IMR-90 (cell line): ENCODE results near the gene SNAPC4. TPM values are rescaled to one million over a fixed set of nuclear protein-coding genes. Genes with fewer than 3 reads are reported as not detected.

ENCODE experiments used
- ATAC-seq: fragments of 200-7000 bp; cut with Tn5 transposase; 2 replicates; pipeline ENCODE4 v1.9.1; 2020; ENCODE audit warnings: low read depth, mild to moderate bottlenecking, moderate library complexity
- BruUV-seq: library from RNA; stranded (reverse); fragments of 400-500 nt; replicated peaks from 2 replicates; lab custom pipeline; 2021; lab: Mats Ljungman, UMichigan
- CTCF ChIA-PET: fragments of 300-600 bp; formaldehyde crosslinking; extraction: SDS; loops from one replicate; lab custom pipeline; 2021; ENCODE audit warnings: antibody characterized with exemption; lab: Yijun Ruan, JAX
- POLR2A ChIA-PET: fragments of 300-600 bp; sonication (Branson Sonifier 250); formaldehyde crosslinking; loops from one replicate; lab custom pipeline; 2022; ENCODE audit warnings: antibody characterized with exemption; ENCODE audit not compliant: unreplicated experiment; lab: Charles Lee
- DNase-seq: peaks from one replicate; pipeline ENCODE4 v3.0.0; 2013
- H2AFZ ChIP-seq: replicated peaks from 2 replicates; pipeline ENCODE3; 2013; ENCODE audit warnings: low read length, mild to moderate bottlenecking; ENCODE audit not compliant: poor library complexity
- H2AK5ac ChIP-seq: 2 replicates; pipeline ENCODE4 v1.6.1; 2013; ENCODE audit warnings: low read depth, low read length, inconsistent platforms
- H2AK9ac ChIP-seq: replicated peaks from 2 replicates; pipeline ENCODE3; 2013; ENCODE audit warnings: mild to moderate bottlenecking, low read depth, low read length, moderate library complexity; ENCODE audit not compliant: poor library complexity
- H2BK120ac ChIP-seq: 2 replicates; pipeline ENCODE4 v1.6.1; 2013; ENCODE audit warnings: low read depth, low read length, inconsistent platforms
- H2BK15ac ChIP-seq: 3 replicates; pipeline ENCODE4 v1.6.1; 2013; ENCODE audit warnings: low read depth, low read length, inconsistent platforms
- H2BK20ac ChIP-seq: 2 replicates; pipeline ENCODE4 v1.6.1; 2013; ENCODE audit warnings: low read depth, mild to moderate bottlenecking, inconsistent platforms, low read length, moderate library complexity
- H2BK5ac ChIP-seq: 2 replicates; pipeline ENCODE4 v1.6.1; 2013; ENCODE audit warnings: mild to moderate bottlenecking, low read depth, low read length, inconsistent platforms; ENCODE audit not compliant: poor library complexity, severe bottlenecking
- H3K14ac ChIP-seq: replicated peaks from 2 replicates; pipeline ENCODE4 v1.6.1; 2013; ENCODE audit warnings: low read depth, low read length, inconsistent platforms
- H3K18ac ChIP-seq: 2 replicates; pipeline ENCODE4 v1.6.1; 2013; ENCODE audit warnings: low read depth, low read length, control low read depth
- H3K23ac ChIP-seq: 2 replicates; pipeline ENCODE4 v1.6.1; 2013; ENCODE audit warnings: low read depth, low read length, inconsistent platforms
- H3K27ac ChIP-seq: 2 replicates; pipeline ENCODE4 v1.5.1; 2013; ENCODE audit warnings: mild to moderate bottlenecking, control low read depth, low read length; ENCODE audit not compliant: insufficient read depth
- H3K27me3 ChIP-seq: 2 replicates; pipeline ENCODE4 v1.6.1; 2013; ENCODE audit warnings: low read length; ENCODE audit not compliant: control insufficient read depth, insufficient read depth
- H3K36me3 ChIP-seq: 2 replicates; pipeline ENCODE4 v1.6.1; 2013; ENCODE audit warnings: low read length, mixed read lengths; ENCODE audit not compliant: control insufficient read depth, insufficient read depth
- H3K4ac ChIP-seq: 2 replicates; pipeline ENCODE4 v1.6.1; 2013; ENCODE audit warnings: low read depth, low read length, inconsistent platforms
- H3K4me1 ChIP-seq: 2 replicates; pipeline ENCODE4 v1.6.1; 2013; ENCODE audit warnings: low read length, mixed read lengths; ENCODE audit not compliant: control insufficient read depth, insufficient read depth
- H3K4me2 ChIP-seq: 2 replicates; pipeline ENCODE4 v1.6.1; 2013; ENCODE audit warnings: low read depth, mild to moderate bottlenecking, control low read depth, low read length, moderate library complexity
- H3K4me3 ChIP-seq: 2 replicates; pipeline ENCODE4 v1.5.1; 2013; ENCODE audit warnings: low read depth, mild to moderate bottlenecking, control low read depth, low read length, moderate library complexity; ENCODE audit not compliant: insufficient read depth
- H3K56ac ChIP-seq: 2 replicates; pipeline ENCODE4 v1.6.1; 2013; ENCODE audit warnings: low read length, inconsistent platforms; ENCODE audit not compliant: insufficient read depth; ENCODE audit errors: extremely low read depth
- H3K79me1 ChIP-seq, 2 experiments: 2 replicates each; pipeline ENCODE4 v1.6.1; 2013; ENCODE audit warnings: low read length in 2 of 2, inconsistent platforms in 1 of 2, low read depth in 1 of 2
- H3K9ac ChIP-seq: 2 replicates; pipeline ENCODE4 v1.6.1; 2013; ENCODE audit warnings: low read depth, low read length, control low read depth
- H3K9me1 ChIP-seq: 2 replicates; pipeline ENCODE4 v1.6.1; 2013; ENCODE audit warnings: low read length, inconsistent platforms; ENCODE audit not compliant: insufficient read depth
- H3K9me3 ChIP-seq: 2 replicates; pipeline ENCODE4 v1.6.1; 2013; ENCODE audit warnings: low read length; ENCODE audit not compliant: control insufficient read depth, insufficient read depth
- H4K20me1 ChIP-seq: 2 replicates; pipeline ENCODE4 v1.6.1; 2013; ENCODE audit warnings: low read length, inconsistent platforms; ENCODE audit not compliant: insufficient read depth
- H4K5ac ChIP-seq: 2 replicates; pipeline ENCODE4 v1.6.1; 2013; ENCODE audit warnings: mild to moderate bottlenecking, low read depth, low read length, control low read depth
- H4K8ac ChIP-seq, 2 experiments: 2 replicates each; pipeline ENCODE4 v1.6.1; 2013; ENCODE audit warnings: low read depth in 2 of 2, low read length in 2 of 2, control low read depth in 1 of 2, inconsistent platforms in 1 of 2
- H4K91ac ChIP-seq: 2 replicates; pipeline ENCODE4 v1.6.1; 2013; ENCODE audit warnings: low read depth, low read length, inconsistent platforms; ENCODE audit not compliant: insufficient read depth
- BHLHE40 ChIP-seq: fragments of 150-350 bp; IDR thresholded peaks from 2 replicates; pipeline ENCODE4 v1.6.1; 2016; ENCODE audit warnings: mild to moderate bottlenecking, low read depth, low read length
- FOS ChIP-seq: fragments of 150-350 bp; IDR thresholded peaks from 2 replicates; pipeline ENCODE4 v1.6.1; 2016; ENCODE audit warnings: low read depth, low read length
- MAFK ChIP-seq: IDR thresholded peaks from 2 replicates; pipeline ENCODE4 v1.6.1; 2012; ENCODE audit warnings: low read depth, low read length, improper control_type of control experiment
- MAZ ChIP-seq: IDR thresholded peaks from 2 replicates; pipeline ENCODE4 v1.6.1; 2012; ENCODE audit warnings: low read depth, mild to moderate bottlenecking, low read length, improper control_type of control experiment, moderate library complexity, borderline replicate concordance
- MXI1 ChIP-seq: IDR thresholded peaks from 2 replicates; pipeline ENCODE4 v1.6.1; 2012; ENCODE audit warnings: low read depth, mild to moderate bottlenecking, low read length, moderate library complexity, borderline replicate concordance
- POLR2A ChIP-seq: IDR thresholded peaks from 2 replicates; pipeline ENCODE4 v1.6.1; 2012; ENCODE audit warnings: mild to moderate bottlenecking, low read depth, low read length
- RCOR1 ChIP-seq: IDR thresholded peaks from 2 replicates; pipeline ENCODE4 v1.6.1; 2012; ENCODE audit warnings: mild to moderate bottlenecking, low read length, improper control_type of control experiment; ENCODE audit not compliant: insufficient replicate concordance
- RFX5 ChIP-seq: IDR thresholded peaks from 2 replicates; pipeline ENCODE4 v1.8.0; 2012; ENCODE audit warnings: low read depth, mild to moderate bottlenecking, low read length, moderate library complexity
- SMC3 ChIP-seq: fragments of 150-350 bp; IDR thresholded peaks from 2 replicates; pipeline ENCODE4 v1.6.1; 2016; ENCODE audit warnings: low read depth, mild to moderate bottlenecking, antibody characterized with exemption, low read length, moderate library complexity
- WGBS, 2 experiments: methylation state at CpG; one replicate each; pipeline versions ENCODE4 v1.1.5 to v1.1.7; 2013; ENCODE audit warnings: missing lambda C conversion rate in 2 of 2; ENCODE audit not compliant: insufficient read length in 1 of 2; ENCODE audit errors: extremely low coverage in 2 of 2; 5-methylcytosine and 5-hydroxymethylcytosine counted together
- dilution Hi-C: fragments of 300-500 bp; cut with HindIII; formaldehyde crosslinking; loops from one replicate; pipeline ENCODE4 v1.14.3; 2018; ENCODE audit warnings: low sequenced_read_pairs; ENCODE audit not compliant: unreplicated experiment
- in situ Hi-C: fragments of 300-500 bp; cut with MboI; formaldehyde crosslinking; loops from 3 replicates; pipeline ENCODE4 v1.14.3; 2019; ENCODE audit warnings: low sequenced_read_pairs, inconsistent platforms, mixed read lengths
- intact Hi-C: fragments of 100-400 bp; cut with micrococcal nuclease; formaldehyde crosslinking; loops from 2 replicates; pipeline ENCODE4 v1.10.0; 2022
- polyA plus RNA-seq, 3 experiments: library from polyadenylated mRNA; depleted of rRNA; stranded (reverse); fragments of >200 nt; gene quantifications; 2 replicates each; pipeline ENCODE4 v1.2.3, GENCODE V29; 2012; ENCODE audit warnings: low replicate concordance in 1 of 3
- total RNA-seq: library from RNA; depleted of rRNA; stranded (reverse); fragments of >200 nt; gene quantifications from 2 replicates; pipeline ENCODE4 v1.2.3, GENCODE V29; 2012
- TF ChIP-seq, protein P1 (sequence below): conservative IDR thresholded peaks from 2 replicates; pipeline ENCODE4 v1.5.1; 2012; ENCODE audit warnings: mild to moderate bottlenecking, low read depth, low read length, improper control_type of control experiment

Gene SNAPC4
- total and polyA plus RNA-seq, 2 of the 4 experiments (the other 2 are of a cell fraction): 2.5 to 6.5 TPM

DNA sequence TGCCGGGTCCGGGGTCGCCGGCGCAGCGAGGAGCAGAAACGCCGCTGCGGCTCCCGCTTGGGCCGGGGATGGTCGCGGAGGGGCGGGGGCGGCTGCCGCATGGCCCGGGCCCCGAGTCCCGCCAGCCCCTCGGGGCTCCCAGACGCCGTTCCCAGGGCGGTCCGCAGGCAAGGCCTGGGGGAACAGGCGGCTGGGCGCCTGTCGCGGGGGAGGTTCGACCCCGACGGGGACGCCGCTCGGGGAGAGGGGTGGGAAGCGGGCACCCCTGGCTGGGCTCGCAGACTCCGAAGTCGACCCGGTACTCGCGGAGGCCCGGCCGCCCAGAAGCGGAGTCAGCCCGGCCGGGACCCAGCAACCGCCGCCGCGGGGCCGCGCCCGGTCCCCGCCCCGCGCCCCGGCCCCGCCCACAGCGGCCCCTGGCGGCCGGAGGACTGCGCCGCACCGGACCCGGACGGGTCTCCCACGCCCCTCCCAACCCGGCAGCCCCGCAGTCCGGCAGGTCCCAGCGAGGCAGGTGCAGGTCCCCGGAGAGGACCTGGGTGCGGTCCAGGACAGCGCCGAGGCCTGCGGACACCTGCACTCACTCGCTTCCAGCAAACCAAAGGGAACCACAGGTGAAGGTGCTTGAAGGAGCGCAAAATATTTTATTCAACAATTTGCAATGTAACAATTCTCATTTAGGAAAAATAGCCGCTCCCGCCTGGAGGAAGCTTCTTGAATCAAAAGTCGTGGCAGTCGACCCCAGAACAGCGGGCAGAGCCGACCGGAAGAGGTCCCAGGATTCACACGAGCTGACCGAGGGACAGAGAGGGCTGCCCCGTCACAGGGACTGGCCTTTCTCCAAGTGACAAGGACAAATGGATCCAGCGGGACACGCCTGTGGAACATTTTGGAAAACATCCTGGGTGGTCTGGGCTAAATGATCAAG, 39.8 kb upstream of the SNAPC4 start, which contains the start of gene INPP5E:
Gene INPP5E (minus strand): TSS at position 365 of the 928 bp plus-strand sequence. CDS start 426 bp downstream, outside the sequence.
- 2% methylated on average over 47 of the region's 90 CpGs; no CpG with 5 or more reads in 1 of the 2 experiments for WGBS, 2 experiments
- peak within 1 kb of the TSS; percentile 93 for H2AFZ ChIP-seq
- H4K20me1 ChIP-seq: peaks cover 67% of the 10 kb centered on the region
- H3K9me1 ChIP-seq: peaks cover 8% of the 10 kb centered on the region; the same call in 1 of the 2 replicates
- H3K27ac ChIP-seq: peak within 1 kb of the TSS; percentile 73
- no peak within 1 kb of the TSS for H2BK15ac ChIP-seq
- peak within 1 kb of the TSS; percentile 13; the same call in 1 of the 2 replicates for H3K56ac ChIP-seq
- no peaks in the 10 kb centered on the region for H3K27me3 ChIP-seq
- in situ Hi-C loops (no loop called here), intact Hi-C loops (loop anchor here (1.0 to 2.0 kb wide), 2 partner anchors 24 to 43 kb away; partner anchors contain the start of gene SEC16A), dilution Hi-C loops (no loop called here)
- BruUV-seq: no TSS peak
- H4K91ac ChIP-seq: peak within 1 kb of the TSS; percentile 26; the same call in 1 of the 2 replicates
- no peak within 1 kb of the TSS for H2BK120ac ChIP-seq
- peak within 1 kb of the TSS; percentile 90 for H3K4me3 ChIP-seq
- ATAC-seq (peak; percentile 83), DNase-seq (peak; percentile 56)
- H3K23ac ChIP-seq: peak within 1 kb of the TSS; percentile 60; the same call in 1 of the 2 replicates
- H2AK9ac ChIP-seq: peak within 1 kb of the TSS; percentile 99
- TF ChIP-seq POLR2A: peak; percentile 62; the same call in 1 of the 2 replicates
- TF ChIP-seq RCOR1: peak; percentile 36
- TF ChIP-seq MAZ: peak; percentile 61; the same call in 1 of the 2 replicates
- TF ChIP-seq MXI1: 0 out of 2 replicates have a peak, but pooled peaks have one; percentile 39
- no peak for TF ChIP-seq SMC3
- TF ChIP-seq FOS: no peak
- TF ChIP-seq, protein P1, sequence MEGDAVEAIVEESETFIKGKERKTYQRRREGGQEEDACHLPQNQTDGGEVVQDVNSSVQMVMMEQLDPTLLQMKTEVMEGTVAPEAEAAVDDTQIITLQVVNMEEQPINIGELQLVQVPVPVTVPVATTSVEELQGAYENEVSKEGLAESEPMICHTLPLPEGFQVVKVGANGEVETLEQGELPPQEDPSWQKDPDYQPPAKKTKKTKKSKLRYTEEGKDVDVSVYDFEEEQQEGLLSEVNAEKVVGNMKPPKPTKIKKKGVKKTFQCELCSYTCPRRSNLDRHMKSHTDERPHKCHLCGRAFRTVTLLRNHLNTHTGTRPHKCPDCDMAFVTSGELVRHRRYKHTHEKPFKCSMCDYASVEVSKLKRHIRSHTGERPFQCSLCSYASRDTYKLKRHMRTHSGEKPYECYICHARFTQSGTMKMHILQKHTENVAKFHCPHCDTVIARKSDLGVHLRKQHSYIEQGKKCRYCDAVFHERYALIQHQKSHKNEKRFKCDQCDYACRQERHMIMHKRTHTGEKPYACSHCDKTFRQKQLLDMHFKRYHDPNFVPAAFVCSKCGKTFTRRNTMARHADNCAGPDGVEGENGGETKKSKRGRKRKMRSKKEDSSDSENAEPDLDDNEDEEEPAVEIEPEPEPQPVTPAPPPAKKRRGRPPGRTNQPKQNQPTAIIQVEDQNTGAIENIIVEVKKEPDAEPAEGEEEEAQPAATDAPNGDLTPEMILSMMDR: peak; percentile 67
- no peak for TF ChIP-seq BHLHE40
- no peak for TF ChIP-seq MAFK
- no peak for TF ChIP-seq RFX5
- H3K4me1 ChIP-seq: peaks cover 7% of the 10 kb centered on the region
- H4K8ac ChIP-seq: peak within 1 kb of the TSS in 1 of 2 experiments; percentile 81; a peak in 1 of 4 replicates
- peak within 1 kb of the TSS; percentile 66; the same call in 1 of the 2 replicates for H3K14ac ChIP-seq
- peak within 1 kb of the TSS; percentile 66 for H2AK5ac ChIP-seq
- H3K36me3 ChIP-seq: peaks cover 54% of the 10 kb centered on the region
- no peak within 1 kb of the TSS for H2BK20ac ChIP-seq
- peak within 1 kb of the TSS; percentile 68 for H2BK5ac ChIP-seq
- H3K79me1 ChIP-seq: peaks cover 6 to 63% of the 10 kb centered on the region in 2 experiments
- no peak within 1 kb of the TSS for H4K5ac ChIP-seq
- no peaks in the 10 kb centered on the region for H3K9me3 ChIP-seq
- peak within 1 kb of the TSS; percentile 87 for H3K4me2 ChIP-seq
- POLR2A ChIA-PET: no interaction called here
- peak within 1 kb of the TSS; percentile 89 for H3K9ac ChIP-seq
- peak within 1 kb of the TSS; percentile 85 for H3K4ac ChIP-seq
- CTCF ChIA-PET: interaction anchor here (0.7 to 1.1 kb wide), 2 partner anchors 16 to 38 kb away, joined by 3 read pairs; no protein-coding TSS in a partner anchor
- no peak within 1 kb of the TSS for H3K18ac ChIP-seq
